Dermis blood vessel endothelial cell (primary cell): Measurements from ENCODE around the gene PXDC1. TPM values are rescaled to one million over a fixed set of nuclear protein-coding genes. Genes with fewer than 3 reads are reported as not detected.
"Not testable (repeated sequence)": the region's sequence is repeated elsewhere in the genome, so short reads cannot be mapped to it uniquely, and the experiment has no call there.

Experiments
- DNase-seq: peaks from one replicate; pipeline ENCODE4 v3.0.0; 2010
- total RNA-seq: library from RNA; depleted of rRNA; stranded (reverse); fragments of >200 nt; gene quantifications from 2 replicates; pipeline ENCODE4 v1.2.3, GENCODE V29; 2014

Gene PXDC1
- total RNA-seq, 1 donor from 2014 or later, result 135 TPM

GRCh38 chr6:3708540-3708939, 43.0 kb downstream of the PXDC1 start:
- no peak for DNase-seq

- peak; percentile 3 for DNase-seq
These were observed 43.6 kb downstream of the PXDC1 start for GRCh38 chr6:3707751-3708412.

GRCh38 chr6:3707024-3707423, 44.5 kb downstream of the PXDC1 start:
- peak; percentile 86 for DNase-seq

GRCh38 chr6:3706547-3706946, 45.0 kb downstream of the PXDC1 start:
- DNase-seq, result no peak

- DNase-seq, result no peak
These were observed 49.9 kb downstream of the PXDC1 start for GRCh38 chr6:3701631-3702030.

GRCh38 chr6:3699231-3699630, 52.3 kb downstream of the PXDC1 start:
- DNase-seq, result no peak

- DNase-seq, result no peak
These were observed 53.5 kb downstream of the PXDC1 start for GRCh38 chr6:3698021-3698420.

- DNase-seq, result no peak
These were observed 53.9 kb downstream of the PXDC1 start for GRCh38 chr6:3697609-3698008.

GRCh38 chr6:3696525-3697088, 54.9 kb downstream of the PXDC1 start:
- DNase-seq, result no peak

GRCh38 chr6:3695065-3695817, 56.3 kb downstream of the PXDC1 start:
- no peak for DNase-seq

GRCh38 chr6:3693831-3694230, 57.7 kb downstream of the PXDC1 start:
- DNase-seq, result no peak

- DNase-seq, result peak; percentile 27
These were observed 61.0 kb downstream of the PXDC1 start for GRCh38 chr6:3690506-3690905.

GRCh38 chr6:3687847-3688246, 63.7 kb downstream of the PXDC1 start:
- DNase-seq, result no peak

- DNase-seq, result no peak
These were observed 68.2 kb downstream of the PXDC1 start for GRCh38 chr6:3683331-3683730.

GRCh38 chr6:3678946-3679345, 72.6 kb downstream of the PXDC1 start:
- DNase-seq, result no peak

- DNase-seq, result not testable (repeated sequence)
These were observed 73.8 kb downstream of the PXDC1 start for GRCh38 chr6:3677751-3678150.

GRCh38 chr6:3677351-3677750, 74.2 kb downstream of the PXDC1 start:
- DNase-seq, result not testable (repeated sequence)

Other genes starting within 250 kb of the PXDC1 start
- gene FAM50B, start 97.7 kb upstream of the PXDC1 start, total RNA-seq, result 8.6 and 10.0 TPM in 2 replicates